IMR-90 (cell line): ENCODE results near the gene ANK3. TPM values are rescaled to one million over a fixed set of nuclear protein-coding genes. Genes with fewer than 3 reads are reported as not detected.

Source experiments
- ATAC-seq: fragments of 200-7000 bp; cut with Tn5 transposase; 2 replicates; pipeline ENCODE4 v1.9.1; 2020; ENCODE audit warnings: low read depth, mild to moderate bottlenecking, moderate library complexity
- BruUV-seq: library from RNA; stranded (reverse); fragments of 400-500 nt; replicated peaks from 2 replicates; lab custom pipeline; 2021; lab: Mats Ljungman, UMichigan
- CTCF ChIA-PET: fragments of 300-600 bp; formaldehyde crosslinking; extraction: SDS; loops from one replicate; lab custom pipeline; 2021; ENCODE audit warnings: antibody characterized with exemption; lab: Yijun Ruan, JAX
- POLR2A ChIA-PET: fragments of 300-600 bp; sonication (Branson Sonifier 250); formaldehyde crosslinking; loops from one replicate; lab custom pipeline; 2022; ENCODE audit warnings: antibody characterized with exemption; ENCODE audit not compliant: unreplicated experiment; lab: Charles Lee
- DNase-seq: peaks from one replicate; pipeline ENCODE4 v3.0.0; 2013
- H2AFZ ChIP-seq: replicated peaks from 2 replicates; pipeline ENCODE3; 2013; ENCODE audit warnings: low read length, mild to moderate bottlenecking; ENCODE audit not compliant: poor library complexity
- H2AK5ac ChIP-seq: 2 replicates; pipeline ENCODE4 v1.6.1; 2013; ENCODE audit warnings: low read depth, low read length, inconsistent platforms
- H2AK9ac ChIP-seq: replicated peaks from 2 replicates; pipeline ENCODE3; 2013; ENCODE audit warnings: mild to moderate bottlenecking, low read depth, low read length, moderate library complexity; ENCODE audit not compliant: poor library complexity
- H2BK120ac ChIP-seq: 2 replicates; pipeline ENCODE4 v1.6.1; 2013; ENCODE audit warnings: low read depth, low read length, inconsistent platforms
- H2BK15ac ChIP-seq: 3 replicates; pipeline ENCODE4 v1.6.1; 2013; ENCODE audit warnings: low read depth, low read length, inconsistent platforms
- H2BK20ac ChIP-seq: 2 replicates; pipeline ENCODE4 v1.6.1; 2013; ENCODE audit warnings: low read depth, mild to moderate bottlenecking, inconsistent platforms, low read length, moderate library complexity
- H2BK5ac ChIP-seq: 2 replicates; pipeline ENCODE4 v1.6.1; 2013; ENCODE audit warnings: mild to moderate bottlenecking, low read depth, low read length, inconsistent platforms; ENCODE audit not compliant: poor library complexity, severe bottlenecking
- H3K14ac ChIP-seq: replicated peaks from 2 replicates; pipeline ENCODE4 v1.6.1; 2013; ENCODE audit warnings: low read depth, low read length, inconsistent platforms
- H3K18ac ChIP-seq: 2 replicates; pipeline ENCODE4 v1.6.1; 2013; ENCODE audit warnings: low read depth, low read length, control low read depth
- H3K23ac ChIP-seq: 2 replicates; pipeline ENCODE4 v1.6.1; 2013; ENCODE audit warnings: low read depth, low read length, inconsistent platforms
- H3K27ac ChIP-seq: 2 replicates; pipeline ENCODE4 v1.5.1; 2013; ENCODE audit warnings: mild to moderate bottlenecking, control low read depth, low read length; ENCODE audit not compliant: insufficient read depth
- H3K27me3 ChIP-seq: 2 replicates; pipeline ENCODE4 v1.6.1; 2013; ENCODE audit warnings: low read length; ENCODE audit not compliant: control insufficient read depth, insufficient read depth
- H3K36me3 ChIP-seq: 2 replicates; pipeline ENCODE4 v1.6.1; 2013; ENCODE audit warnings: low read length, mixed read lengths; ENCODE audit not compliant: control insufficient read depth, insufficient read depth
- H3K4ac ChIP-seq: 2 replicates; pipeline ENCODE4 v1.6.1; 2013; ENCODE audit warnings: low read depth, low read length, inconsistent platforms
- H3K4me1 ChIP-seq: 2 replicates; pipeline ENCODE4 v1.6.1; 2013; ENCODE audit warnings: low read length, mixed read lengths; ENCODE audit not compliant: control insufficient read depth, insufficient read depth
- H3K4me2 ChIP-seq: 2 replicates; pipeline ENCODE4 v1.6.1; 2013; ENCODE audit warnings: low read depth, mild to moderate bottlenecking, control low read depth, low read length, moderate library complexity
- H3K4me3 ChIP-seq: 2 replicates; pipeline ENCODE4 v1.5.1; 2013; ENCODE audit warnings: low read depth, mild to moderate bottlenecking, control low read depth, low read length, moderate library complexity; ENCODE audit not compliant: insufficient read depth
- H3K56ac ChIP-seq: 2 replicates; pipeline ENCODE4 v1.6.1; 2013; ENCODE audit warnings: low read length, inconsistent platforms; ENCODE audit not compliant: insufficient read depth; ENCODE audit errors: extremely low read depth
- H3K79me1 ChIP-seq, 2 experiments: 2 replicates each; pipeline ENCODE4 v1.6.1; 2013; ENCODE audit warnings: low read length in 2 of 2, inconsistent platforms in 1 of 2, low read depth in 1 of 2
- H3K9ac ChIP-seq: 2 replicates; pipeline ENCODE4 v1.6.1; 2013; ENCODE audit warnings: low read depth, low read length, control low read depth
- H3K9me1 ChIP-seq: 2 replicates; pipeline ENCODE4 v1.6.1; 2013; ENCODE audit warnings: low read length, inconsistent platforms; ENCODE audit not compliant: insufficient read depth
- H3K9me3 ChIP-seq: 2 replicates; pipeline ENCODE4 v1.6.1; 2013; ENCODE audit warnings: low read length; ENCODE audit not compliant: control insufficient read depth, insufficient read depth
- H4K20me1 ChIP-seq: 2 replicates; pipeline ENCODE4 v1.6.1; 2013; ENCODE audit warnings: low read length, inconsistent platforms; ENCODE audit not compliant: insufficient read depth
- H4K5ac ChIP-seq: 2 replicates; pipeline ENCODE4 v1.6.1; 2013; ENCODE audit warnings: mild to moderate bottlenecking, low read depth, low read length, control low read depth
- H4K8ac ChIP-seq, 2 experiments: 2 replicates each; pipeline ENCODE4 v1.6.1; 2013; ENCODE audit warnings: low read depth in 2 of 2, low read length in 2 of 2, control low read depth in 1 of 2, inconsistent platforms in 1 of 2
- H4K91ac ChIP-seq: 2 replicates; pipeline ENCODE4 v1.6.1; 2013; ENCODE audit warnings: low read depth, low read length, inconsistent platforms; ENCODE audit not compliant: insufficient read depth
- BHLHE40 ChIP-seq: fragments of 150-350 bp; IDR thresholded peaks from 2 replicates; pipeline ENCODE4 v1.6.1; 2016; ENCODE audit warnings: mild to moderate bottlenecking, low read depth, low read length
- CEBPB ChIP-seq: IDR thresholded peaks from 2 replicates; pipeline ENCODE4 v1.6.1; 2012; ENCODE audit warnings: low read depth, low read length, improper control_type of control experiment
- CHD1 ChIP-seq: IDR thresholded peaks from 2 replicates; pipeline ENCODE4 v1.6.1; 2012; ENCODE audit warnings: low read depth, low read length, improper control_type of control experiment
- CTCF ChIP-seq: conservative IDR thresholded peaks from 2 replicates; pipeline ENCODE4 v1.5.1; 2012; ENCODE audit warnings: mild to moderate bottlenecking, low read depth, low read length, improper control_type of control experiment
- ELK1 ChIP-seq: fragments of 150-350 bp; IDR thresholded peaks from 2 replicates; pipeline ENCODE4 v1.6.1; 2016; ENCODE audit warnings: low read depth, mild to moderate bottlenecking, low read length, moderate library complexity, borderline replicate concordance
- NFE2L2 ChIP-seq: fragments of 150-350 bp; IDR thresholded peaks from 2 replicates; pipeline ENCODE4 v1.6.1; 2016; ENCODE audit warnings: low read depth, mild to moderate bottlenecking, low read length
- RAD21 ChIP-seq: IDR thresholded peaks from 2 replicates; pipeline ENCODE4 v1.6.1; 2012; ENCODE audit warnings: low read length, improper control_type of control experiment
- WGBS, 2 experiments: methylation state at CpG; one replicate each; pipeline versions ENCODE4 v1.1.5 to v1.1.7; 2013; ENCODE audit warnings: missing lambda C conversion rate in 2 of 2; ENCODE audit not compliant: insufficient read length in 1 of 2; ENCODE audit errors: extremely low coverage in 2 of 2; 5-methylcytosine and 5-hydroxymethylcytosine counted together
- dilution Hi-C: fragments of 300-500 bp; cut with HindIII; formaldehyde crosslinking; loops from one replicate; pipeline ENCODE4 v1.14.3; 2018; ENCODE audit warnings: low sequenced_read_pairs; ENCODE audit not compliant: unreplicated experiment
- in situ Hi-C: fragments of 300-500 bp; cut with MboI; formaldehyde crosslinking; loops from 3 replicates; pipeline ENCODE4 v1.14.3; 2019; ENCODE audit warnings: low sequenced_read_pairs, inconsistent platforms, mixed read lengths
- intact Hi-C: fragments of 100-400 bp; cut with micrococcal nuclease; formaldehyde crosslinking; loops from 2 replicates; pipeline ENCODE4 v1.10.0; 2022
- polyA plus RNA-seq, 3 experiments: library from polyadenylated mRNA; depleted of rRNA; stranded (reverse); fragments of >200 nt; gene quantifications; 2 replicates each; pipeline ENCODE4 v1.2.3, GENCODE V29; 2012; ENCODE audit warnings: low replicate concordance in 1 of 3
- total RNA-seq: library from RNA; depleted of rRNA; stranded (reverse); fragments of >200 nt; gene quantifications from 2 replicates; pipeline ENCODE4 v1.2.3, GENCODE V29; 2012

Gene ANK3
- total and polyA plus RNA-seq, 2 of the 4 experiments (the other 2 are of a cell fraction), result 0.63 to 1.8 TPM

GRCh38 chr10:60374836-60375235, 14.8 kb downstream of the ANK3 start:
- Histone ChIP-seq H2AFZ (no peak overlapping the region), H3K4me1 (no peaks in the 10 kb centered on the region), H2AK9ac (no peak overlapping the region), H4K5ac (no peak overlapping the region), H3K18ac (no peak overlapping the region), H2BK20ac (no peak overlapping the region), H2BK15ac (no peak overlapping the region), H4K8ac (no peak overlapping the region), H3K9ac (no peak overlapping the region), H3K14ac (no peak overlapping the region), H3K27me3 (no peaks in the 10 kb centered on the region), H3K4me2 (no peak overlapping the region), H2AK5ac (no peak overlapping the region), H3K9me1 (no peaks in the 10 kb centered on the region), H3K23ac (no peak overlapping the region), H4K20me1 (no peaks in the 10 kb centered on the region), H2BK5ac (no peak overlapping the region), H3K56ac (no peak overlapping the region), H3K36me3 (no peaks in the 10 kb centered on the region), H4K91ac (no peak overlapping the region), H3K4me3 (no peak overlapping the region), H3K27ac (no peak overlapping the region), H3K9me3 (no peaks in the 10 kb centered on the region), H3K79me1 (no peaks in the 10 kb centered on the region), H2BK120ac (no peak overlapping the region), H3K4ac (no peak overlapping the region)
- no TSS peak for BruUV-seq
- no peak for TF ChIP-seq RAD21
- no peak for TF ChIP-seq NFE2L2
- no peak for TF ChIP-seq BHLHE40
- no peak for TF ChIP-seq CTCF
- no peak for TF ChIP-seq CHD1
- no peak for TF ChIP-seq CEBPB
- no peak for TF ChIP-seq ELK1
- DNase-seq, result no peak
- WGBS, 2 experiments, result 100% methylated on average over 1 of the region's 3 CpGs; no CpG with 5 or more reads in 1 of the 2 experiments
- ChIA-PET POLR2A (no interaction called here), CTCF (no interaction called here)
- in situ Hi-C loops (no loop called here), dilution Hi-C loops (no loop called here), intact Hi-C loops (no loop called here)
- ATAC-seq, result no peak
